Measurements from ENCODE around the gene SURF4. TPM values are rescaled to one million over a fixed set of nuclear protein-coding genes. Genes with fewer than 3 reads are reported as not detected.

Gene SURF4
- total and polyA plus RNA-seq, 7 donors: 45.6 to 120 (median 68.1) TPM

DNA sequence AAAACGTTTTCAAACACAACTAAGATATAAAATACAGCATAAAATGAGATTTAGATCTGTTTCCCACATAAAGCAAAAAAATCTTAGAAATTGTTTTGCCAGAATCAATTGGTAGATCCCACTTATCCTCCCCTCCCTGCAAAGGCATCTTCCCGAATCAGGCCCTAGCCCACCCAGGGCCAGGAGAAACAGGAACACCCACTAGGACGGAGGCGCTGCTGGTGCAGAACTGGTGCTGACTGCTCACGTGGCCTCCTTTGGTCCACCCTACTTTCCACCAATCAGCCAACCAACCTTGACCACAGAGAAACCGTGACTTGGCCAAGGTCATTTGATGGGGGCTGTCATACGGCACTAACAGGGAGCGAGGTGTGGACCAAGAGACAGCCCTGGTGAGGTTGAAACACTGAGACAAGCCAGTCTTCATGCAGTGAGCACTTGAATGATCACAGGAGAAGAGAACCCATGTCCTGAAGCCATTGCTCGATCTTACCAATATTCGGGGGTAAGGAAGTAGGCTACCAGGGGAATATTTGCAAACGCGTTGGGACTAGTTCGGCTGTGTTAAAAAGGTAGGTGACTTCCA is 14.3 kb downstream of the SURF4 start:
- Histone ChIP-seq H3K27ac (no peak overlapping the region), H3K4me1 (peaks cover 11% of the 10 kb centered on the region), H3K36me3 (ENCODE audit: insufficient read depth in 1 of 2, low read depth in 1 of 2) (peaks cover 8 to 74% of the 10 kb centered on the region in 2 donors), H3K4me3 (no peak overlapping the region), H3K27me3 (ENCODE audit: insufficient read depth in 3 of 3, low read length in 2 of 3) (no peaks in the 10 kb centered on the region), H3K9me3 (no peaks in the 10 kb centered on the region)
- intact Hi-C loops (cut with DNase I): no loop called here
- ATAC-seq (no peak), DNase-seq (no peak)
- WGBS, 3 donors: 76 to 85% (median 81%) methylated on average over 13 of the region's 13 CpGs
- TF ChIP-seq, protein P1, sequence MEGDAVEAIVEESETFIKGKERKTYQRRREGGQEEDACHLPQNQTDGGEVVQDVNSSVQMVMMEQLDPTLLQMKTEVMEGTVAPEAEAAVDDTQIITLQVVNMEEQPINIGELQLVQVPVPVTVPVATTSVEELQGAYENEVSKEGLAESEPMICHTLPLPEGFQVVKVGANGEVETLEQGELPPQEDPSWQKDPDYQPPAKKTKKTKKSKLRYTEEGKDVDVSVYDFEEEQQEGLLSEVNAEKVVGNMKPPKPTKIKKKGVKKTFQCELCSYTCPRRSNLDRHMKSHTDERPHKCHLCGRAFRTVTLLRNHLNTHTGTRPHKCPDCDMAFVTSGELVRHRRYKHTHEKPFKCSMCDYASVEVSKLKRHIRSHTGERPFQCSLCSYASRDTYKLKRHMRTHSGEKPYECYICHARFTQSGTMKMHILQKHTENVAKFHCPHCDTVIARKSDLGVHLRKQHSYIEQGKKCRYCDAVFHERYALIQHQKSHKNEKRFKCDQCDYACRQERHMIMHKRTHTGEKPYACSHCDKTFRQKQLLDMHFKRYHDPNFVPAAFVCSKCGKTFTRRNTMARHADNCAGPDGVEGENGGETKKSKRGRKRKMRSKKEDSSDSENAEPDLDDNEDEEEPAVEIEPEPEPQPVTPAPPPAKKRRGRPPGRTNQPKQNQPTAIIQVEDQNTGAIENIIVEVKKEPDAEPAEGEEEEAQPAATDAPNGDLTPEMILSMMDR (IDR thresholded peaks at IDR 0.05): no peak

DNA sequence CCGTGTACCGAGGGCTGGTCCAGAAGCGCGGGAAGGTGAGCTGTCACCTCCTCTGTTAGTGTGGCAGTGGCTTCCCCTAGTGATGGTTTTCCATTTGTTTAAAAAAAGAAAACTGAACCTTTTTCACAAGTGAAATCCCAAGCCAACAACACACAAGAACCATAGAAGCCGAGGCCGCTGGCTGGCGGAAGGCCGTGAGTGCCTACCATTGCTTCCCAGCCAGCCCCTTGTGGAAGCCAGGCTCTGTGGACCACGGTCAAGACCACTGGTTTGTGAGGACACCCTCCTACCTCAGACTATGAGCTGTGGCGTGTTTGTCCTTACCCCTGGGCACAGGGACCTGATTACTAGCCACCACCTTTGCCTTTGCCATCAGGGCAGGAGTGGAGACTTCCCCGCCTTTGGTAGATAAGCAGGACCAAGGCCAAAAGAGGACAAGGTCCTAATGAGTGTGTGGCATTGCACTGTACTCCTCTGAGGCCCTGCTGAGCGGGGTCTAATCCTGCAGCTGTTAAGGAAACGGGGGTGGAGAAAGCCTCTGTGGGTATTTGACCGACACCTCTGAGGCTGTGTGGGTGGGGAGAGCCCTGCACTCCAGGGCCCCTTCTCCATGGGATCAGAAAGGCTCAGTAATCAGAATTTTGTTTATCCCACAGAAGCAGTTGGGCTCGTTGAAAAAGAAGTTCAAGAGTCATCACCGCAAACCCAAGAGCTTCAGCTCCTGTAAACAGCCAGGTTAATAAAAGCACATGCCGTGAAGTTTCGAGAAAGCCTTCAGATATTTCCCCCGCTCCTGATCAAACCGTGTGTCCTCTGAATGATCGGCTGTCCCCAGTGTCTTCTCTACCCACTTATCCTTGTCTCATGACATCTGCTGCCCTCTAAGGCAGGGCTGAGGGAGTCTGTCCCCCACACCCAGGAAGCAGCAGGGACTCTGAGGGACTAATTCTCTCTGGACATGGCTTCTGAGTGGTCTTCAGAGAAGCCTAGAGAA is 15.2 kb downstream of the SURF4 start:
- Histone ChIP-seq H3K9me3 (no peaks in the 10 kb centered on the region), H3K4me3 (no peak overlapping the region), H3K27ac (no peak overlapping the region), H3K36me3 (ENCODE audit: insufficient read depth in 1 of 2, low read depth in 1 of 2) (peaks cover 5 to 65% of the 10 kb centered on the region in 2 donors), H3K4me1 (peaks cover 11% of the 10 kb centered on the region), H3K27me3 (ENCODE audit: insufficient read depth in 3 of 3, low read length in 2 of 3) (no peaks in the 10 kb centered on the region)
- WGBS, 3 donors: 69 to 71% (median 70%) methylated on average over 21 of the region's 21 CpGs
- intact Hi-C loops (cut with DNase I): no loop called here
- DNase-seq: no peak
- TF ChIP-seq, protein P1 (IDR thresholded peaks at IDR 0.05): no peak
- no peak for ATAC-seq

DNA sequence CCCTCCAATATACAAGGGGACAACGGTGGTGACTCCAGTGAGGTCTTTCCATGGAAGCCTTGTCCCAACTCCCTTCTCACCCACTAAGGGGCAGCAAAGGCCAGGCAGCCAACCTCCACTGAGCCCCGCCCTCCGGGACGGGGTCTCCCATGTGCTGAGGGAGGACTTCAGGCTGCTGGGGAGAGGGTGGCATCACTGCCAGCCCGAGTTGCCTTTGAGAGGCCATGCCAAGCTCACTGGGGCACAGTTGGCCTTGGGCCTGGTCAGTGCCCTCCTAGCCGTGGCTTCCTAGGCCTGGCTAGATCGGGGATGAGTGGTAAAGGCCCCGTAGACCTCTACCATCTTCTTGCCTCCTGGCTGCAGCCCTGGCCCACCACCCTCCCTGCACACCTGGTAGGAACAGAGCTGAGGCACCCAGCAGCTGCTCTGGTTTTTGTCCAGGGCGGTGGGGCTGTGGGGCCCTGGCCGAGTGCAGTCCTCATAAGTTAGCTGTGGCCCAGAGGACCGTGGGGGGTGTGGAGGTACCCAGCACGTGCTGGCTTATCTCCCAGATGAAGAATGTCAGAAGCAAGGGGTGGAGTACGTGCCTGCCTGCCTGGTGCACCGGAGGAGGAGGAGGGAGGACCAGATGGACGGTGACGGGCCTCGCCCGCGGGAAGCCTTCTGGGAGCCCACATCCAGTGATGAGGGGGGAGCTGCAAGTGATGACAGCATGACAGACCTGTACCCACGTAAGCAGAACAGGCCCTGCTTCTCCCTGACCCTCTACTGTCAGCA is 16.3 kb downstream of the SURF4 start:
- Histone ChIP-seq H3K4me1 (peaks cover 22% of the 10 kb centered on the region), H3K9me3 (no peaks in the 10 kb centered on the region), H3K4me3 (no peak overlapping the region), H3K27ac (no peak overlapping the region), H3K27me3 (ENCODE audit: insufficient read depth in 3 of 3, low read length in 2 of 3) (no peaks in the 10 kb centered on the region), H3K36me3 (ENCODE audit: insufficient read depth in 1 of 2, low read depth in 1 of 2) (peaks cover 3 to 54% of the 10 kb centered on the region in 2 donors)
- intact Hi-C loops (cut with DNase I): loop anchor here in 1 of 2 donors (5.0 to 10.0 kb wide), 3 partner anchors 48 to 128 kb away; no protein-coding TSS in a partner anchor
- TF ChIP-seq, protein P1 (IDR thresholded peaks at IDR 0.05): peak; percentile 22
- ATAC-seq (no peak), DNase-seq (no peak)
- 43 to 56% (median 48%) methylated on average over 20 of the region's 20 CpGs for WGBS, 3 donors

DNA sequence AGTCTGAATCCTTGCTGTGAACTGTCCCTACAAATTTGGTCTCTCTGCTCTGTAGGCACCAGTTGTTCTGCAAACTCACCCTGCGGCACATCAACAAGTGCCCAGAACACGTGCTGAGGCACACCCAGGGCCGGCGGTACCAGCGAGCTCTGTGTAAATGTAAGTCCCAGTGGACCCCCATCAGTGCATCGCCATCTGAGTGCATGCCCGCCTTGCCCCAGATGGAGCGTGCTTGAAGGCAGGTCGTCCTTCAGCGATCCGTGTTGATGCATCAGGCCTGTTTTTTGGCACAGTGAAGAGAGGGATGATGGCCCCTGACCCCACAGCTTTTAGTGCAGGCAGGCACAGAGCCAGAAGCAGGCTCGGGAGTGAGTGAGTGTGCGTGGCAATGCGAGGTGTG is 18.2 kb downstream of the SURF4 start:
- no peaks in the 10 kb centered on the region for H3K27me3 ChIP-seq (ENCODE audit: insufficient read depth in 3 of 3, low read length in 2 of 3)
- intact Hi-C loops (cut with DNase I): loop anchor here in 1 of 2 donors (5.0 to 10.0 kb wide), 3 partner anchors 50 to 130 kb away; no protein-coding TSS in a partner anchor
- DNase-seq (no peak), ATAC-seq (no peak)
- 77 to 85% (median 77%) methylated on average over 14 of the region's 14 CpGs for WGBS, 3 donors
- no peaks in the 10 kb centered on the region for H3K9me3 ChIP-seq
- H3K36me3 ChIP-seq (ENCODE audit: insufficient read depth in 1 of 2, low read depth in 1 of 2): peaks cover 3 to 54% of the 10 kb centered on the region in 2 donors
- TF ChIP-seq, protein P1 (IDR thresholded peaks at IDR 0.05): no peak
- H3K27ac ChIP-seq: no peak overlapping the region
- H3K4me3 ChIP-seq: no peak overlapping the region
- H3K4me1 ChIP-seq: peaks cover 25% of the 10 kb centered on the region

All from psoas muscle (tissue), 8 donors.